HG02759 (cell line): ENCODE results near the gene CHST9.
"Not testable (repeated sequence)": the region's sequence is repeated elsewhere in the genome, so short reads cannot be mapped to it uniquely, and the experiment has no call there.

Experiments used
- ATAC-seq: cut with Tn5 transposase; IDR thresholded peaks from one replicate; pipeline ENCODE4 v1.9.1; 2021; ENCODE audit warnings: mild to moderate bottlenecking, moderate library complexity; ENCODE audit not compliant: unreplicated experiment

Gene CHST9

DNA sequence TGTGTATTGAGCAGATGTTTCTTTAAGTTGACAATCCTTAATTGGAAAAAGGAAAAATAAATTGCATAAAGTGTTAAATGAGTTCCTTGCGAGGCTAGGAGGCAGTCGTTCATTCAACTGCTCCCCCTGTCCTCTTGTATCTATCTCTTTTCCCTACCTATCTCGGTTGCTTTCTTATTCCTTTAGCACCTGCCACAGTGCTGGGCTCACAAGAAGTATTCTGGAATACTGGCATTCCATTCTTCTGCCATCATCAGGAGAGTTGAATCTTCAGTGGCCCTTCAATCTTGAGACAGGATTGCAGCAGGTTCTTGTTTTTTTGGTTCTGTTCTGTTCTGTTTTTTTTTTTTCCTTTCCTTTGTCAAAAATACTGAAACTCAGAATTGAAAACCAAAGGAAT, 176.5 kb downstream of the CHST9 start:
- ATAC-seq = no peak

GRCh38 chr18:27007880-27008279, 177.2 kb downstream of the CHST9 start:
- ATAC-seq = no peak

DNA sequence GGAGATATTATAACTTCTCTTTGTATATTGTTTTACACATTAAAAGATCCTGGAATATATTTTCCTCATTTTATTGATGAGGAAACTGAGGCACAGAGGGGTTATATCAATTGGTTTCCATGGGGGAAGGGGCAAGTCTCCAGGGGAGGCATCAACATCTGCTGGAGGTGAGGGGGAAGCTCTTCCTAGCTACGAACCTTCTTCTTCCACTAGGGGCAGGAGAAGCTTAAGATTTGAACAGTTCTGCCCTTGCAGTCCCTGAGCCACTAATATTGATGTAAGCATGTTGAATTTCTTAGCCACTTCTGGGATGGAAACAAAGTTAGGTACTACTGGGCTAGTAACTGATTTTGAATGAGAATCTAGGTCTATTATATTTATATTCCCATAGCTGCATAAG, 179.5 kb downstream of the CHST9 start:
- peak; percentile 73 for ATAC-seq

GRCh38 chr18:27004056-27004829, 180.9 kb downstream of the CHST9 start:
- no peak for ATAC-seq

GRCh38 chr18:26999797-27000196, 185.3 kb downstream of the CHST9 start:
- no peak for ATAC-seq

DNA sequence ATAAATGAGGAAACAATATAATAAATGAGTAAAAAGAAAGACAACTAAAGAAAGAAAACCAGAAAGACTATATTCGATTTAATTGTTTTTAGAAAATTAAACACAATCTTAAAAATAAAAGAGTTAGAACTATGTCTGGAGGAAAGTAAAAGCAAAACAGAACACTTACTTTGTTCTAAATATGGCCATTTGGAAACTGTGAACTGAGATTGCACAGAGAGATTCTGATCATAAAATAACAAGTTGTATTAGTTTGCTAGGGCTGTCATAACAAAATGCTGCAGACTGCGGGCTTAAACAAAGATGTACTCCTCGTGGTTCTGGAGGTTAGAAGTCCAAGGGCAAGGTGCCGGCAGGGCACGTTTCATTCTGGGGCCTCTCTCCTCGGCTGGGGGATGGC, 191.5 kb downstream of the CHST9 start:
- ATAC-seq = no peak

GRCh38 chr18:26992926-26993325, 192.2 kb downstream of the CHST9 start:
- no peak for ATAC-seq

DNA sequence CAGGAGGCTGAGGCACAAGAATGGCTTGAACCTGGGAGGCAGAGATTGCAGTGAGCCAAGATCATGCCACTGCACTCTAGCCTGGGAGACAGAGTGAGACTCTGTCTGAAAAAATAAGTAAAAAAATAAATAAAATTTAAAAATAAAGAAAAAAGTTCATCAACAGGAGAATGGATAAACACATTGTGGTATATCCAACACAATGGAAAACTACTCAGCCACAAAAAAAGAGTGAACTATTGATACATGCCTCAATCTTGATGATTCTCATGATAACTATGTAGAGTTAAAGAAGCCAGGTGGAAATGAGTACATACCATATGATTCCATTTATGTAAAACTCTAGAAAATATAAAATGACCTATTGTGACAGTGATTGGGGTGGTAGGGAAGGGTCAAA, 195.3 kb downstream of the CHST9 start:
- no peak for ATAC-seq

DNA sequence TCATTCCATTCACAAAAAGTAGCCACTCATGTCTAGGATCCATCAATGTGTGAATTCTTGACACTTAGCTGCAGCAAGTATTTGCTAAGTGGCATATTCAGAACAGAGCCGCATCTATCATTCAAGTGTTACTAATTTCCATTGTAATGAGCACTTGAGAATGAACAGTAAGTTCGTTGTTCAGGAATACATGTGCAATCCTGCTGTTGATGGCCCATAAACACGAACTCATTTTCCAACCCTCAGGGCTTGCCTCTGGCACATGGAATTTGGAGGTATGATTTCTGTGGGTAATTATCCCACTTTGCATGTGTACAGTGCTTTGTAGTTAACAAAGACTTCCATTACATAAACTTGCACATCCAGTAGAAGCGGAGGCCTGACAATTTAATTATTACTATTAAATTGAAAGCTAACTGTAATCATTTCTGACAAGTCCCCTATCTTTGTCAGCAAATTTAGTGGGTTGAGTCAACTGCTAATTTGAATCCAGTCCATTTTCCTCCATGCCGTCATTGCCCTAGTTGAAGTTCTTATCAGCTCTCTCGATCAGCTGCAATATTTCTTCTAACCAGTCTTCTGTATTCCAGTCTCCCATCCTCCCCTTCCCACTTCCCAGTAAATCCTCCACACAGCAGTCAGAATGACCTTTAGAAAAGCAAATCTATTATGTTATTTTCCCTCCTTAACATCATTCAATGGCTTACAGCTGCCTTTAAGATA, 203.6 kb downstream of the CHST9 start:
- ATAC-seq = no peak

DNA sequence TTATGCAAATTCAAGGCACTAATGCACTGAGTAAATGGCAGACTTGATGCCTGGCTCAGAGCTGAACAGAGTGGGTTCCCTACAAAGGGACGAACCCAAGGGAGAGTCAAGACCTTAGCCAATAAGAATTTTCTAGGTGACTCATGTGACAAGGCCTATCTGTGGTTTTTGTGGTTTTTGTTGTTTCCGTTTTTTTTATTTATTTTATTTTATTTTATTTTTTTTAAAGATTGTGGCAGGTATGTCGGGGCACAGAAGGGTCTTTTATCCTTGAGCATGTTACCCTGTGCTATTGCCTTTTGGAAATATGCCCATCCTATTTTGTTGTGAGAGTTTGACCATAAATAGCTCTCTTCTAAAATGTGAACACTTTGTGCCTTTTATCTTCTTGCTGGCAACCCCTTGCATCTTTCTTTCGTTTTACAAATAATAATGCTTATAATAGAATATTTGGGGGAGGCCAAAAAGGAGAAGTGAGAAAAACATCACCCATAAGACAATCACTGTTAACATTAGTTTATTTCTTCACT, 206.2 kb downstream of the CHST9 start:
- peak; percentile 98 for ATAC-seq

DNA sequence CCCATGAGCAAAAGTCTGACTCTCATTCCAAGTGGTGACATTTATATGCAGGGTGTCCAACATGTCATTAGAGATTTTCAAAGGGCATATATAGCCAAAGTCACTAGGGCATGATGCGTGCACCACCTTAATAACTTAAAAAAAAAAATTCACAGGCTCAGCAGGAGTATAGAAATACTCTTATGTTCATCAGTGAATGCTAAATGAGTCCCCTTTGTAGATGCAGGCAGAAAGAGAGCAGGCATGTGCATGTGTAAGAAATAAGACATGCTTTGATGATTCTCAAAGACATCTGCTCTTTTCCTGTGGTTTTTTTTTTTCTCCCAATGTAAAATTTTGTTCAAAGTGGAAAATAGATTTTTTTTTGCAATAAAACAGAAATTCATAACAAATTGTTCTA, 207.3 kb downstream of the CHST9 start:
- ATAC-seq = no peak

- no peak for ATAC-seq
These were observed 208.9 kb downstream of the CHST9 start for GRCh38 chr18:26976206-26976605.

DNA sequence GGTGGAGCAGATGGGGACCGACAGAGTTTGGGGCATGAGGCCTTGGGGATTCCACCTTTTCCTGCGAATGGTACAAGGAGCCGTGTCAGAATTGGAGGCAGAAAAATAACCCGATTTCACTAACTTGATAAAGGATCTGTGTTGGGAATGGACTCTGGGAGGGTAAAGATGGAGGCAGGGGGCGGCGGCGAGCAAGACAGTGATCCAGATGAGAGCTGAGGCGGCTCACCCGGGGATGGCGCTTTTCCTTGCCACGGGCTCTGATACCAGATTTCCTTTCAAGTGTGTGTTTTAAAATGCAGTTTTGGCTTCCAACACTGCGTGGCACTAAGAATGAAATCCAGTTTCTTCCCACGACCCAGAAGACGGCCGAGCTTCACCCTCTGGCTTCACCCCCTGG, 212.6 kb downstream of the CHST9 start:
- ATAC-seq = not testable (repeated sequence)

GRCh38 chr18:26971409-26971808, 213.7 kb downstream of the CHST9 start:
- ATAC-seq = no peak

- no peak for ATAC-seq
These were observed 214.5 kb downstream of the CHST9 start for GRCh38 chr18:26970637-26971036.

DNA sequence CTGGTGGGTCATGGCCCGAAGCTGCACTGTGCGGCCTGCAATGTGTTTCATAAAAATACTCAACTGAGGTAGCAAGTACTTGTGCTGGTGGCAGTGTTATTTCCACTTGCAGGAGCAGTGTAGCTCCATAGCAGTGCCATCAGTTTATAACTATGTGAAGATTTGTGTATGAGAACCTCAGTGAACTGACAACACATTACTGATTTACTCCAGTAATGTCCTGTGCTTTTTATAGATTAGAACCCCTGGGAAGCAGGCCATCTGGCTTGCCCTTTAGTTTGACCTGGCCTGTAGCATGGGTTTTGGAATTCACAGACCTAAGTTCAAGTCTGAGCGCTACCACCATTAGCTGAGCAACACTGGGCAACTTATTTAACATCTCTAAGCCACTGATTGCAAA, 219.9 kb downstream of the CHST9 start:
- no peak for ATAC-seq

GRCh38 chr18:26963292-26963691, 221.8 kb downstream of the CHST9 start:
- ATAC-seq = no peak

GRCh38 chr18:26961839-26962238, 223.3 kb downstream of the CHST9 start:
- no peak for ATAC-seq

- ATAC-seq = no peak
These were observed 224.2 kb downstream of the CHST9 start for GRCh38 chr18:26960911-26961310.

DNA sequence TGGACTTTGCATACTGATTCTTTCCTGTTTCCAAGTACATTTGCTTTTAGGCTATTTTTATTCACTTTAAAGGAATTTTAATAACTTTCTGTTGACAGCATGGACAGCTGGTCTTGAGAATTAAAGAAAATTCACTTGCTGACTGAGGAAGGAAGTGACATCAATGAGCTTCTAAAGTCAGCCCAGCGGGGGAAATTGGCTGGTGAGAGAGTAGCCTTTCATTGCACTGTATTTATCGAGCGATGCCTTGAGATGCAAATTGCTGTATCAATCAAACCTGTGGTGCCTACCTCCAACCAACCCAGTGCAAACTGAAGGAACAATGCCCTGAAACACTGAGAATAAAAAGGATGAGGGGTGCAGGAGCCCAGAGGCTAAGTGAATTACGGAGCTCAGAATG, 228.2 kb downstream of the CHST9 start:
- ATAC-seq = no peak

- ATAC-seq = no peak
These were observed 236.4 kb downstream of the CHST9 start for GRCh38 chr18:26948703-26949102.

DNA sequence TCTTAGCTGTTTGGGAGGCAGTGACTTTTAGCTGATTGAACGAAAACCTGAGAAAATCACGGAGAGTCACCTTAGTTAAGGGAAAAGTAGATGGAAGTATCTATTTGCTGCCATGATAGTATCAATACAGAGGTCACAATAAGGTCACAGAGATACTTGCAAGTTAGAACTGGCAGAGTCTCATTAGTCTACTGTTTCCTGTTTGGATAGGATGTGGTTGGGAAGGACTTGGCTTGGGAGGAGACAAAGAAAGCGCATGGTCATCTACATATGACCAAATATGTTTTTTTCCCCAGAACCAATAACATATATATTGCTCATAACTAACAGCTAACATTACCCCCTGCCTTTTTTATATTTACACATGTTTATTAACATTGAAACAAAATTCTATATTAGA, 241.2 kb downstream of the CHST9 start:
- no peak for ATAC-seq
